GM12801 (cell line): ENCODE data around the gene PRKCA.

Experiments
- CTCF ChIP-seq: IDR thresholded peaks from one replicate; pipeline ENCODE4 v1.5.1; 2011; ENCODE audit warnings: control low read depth; ENCODE audit not compliant: insufficient read length; ENCODE audit errors: extremely low read depth

PRKCA gene

DNA sequence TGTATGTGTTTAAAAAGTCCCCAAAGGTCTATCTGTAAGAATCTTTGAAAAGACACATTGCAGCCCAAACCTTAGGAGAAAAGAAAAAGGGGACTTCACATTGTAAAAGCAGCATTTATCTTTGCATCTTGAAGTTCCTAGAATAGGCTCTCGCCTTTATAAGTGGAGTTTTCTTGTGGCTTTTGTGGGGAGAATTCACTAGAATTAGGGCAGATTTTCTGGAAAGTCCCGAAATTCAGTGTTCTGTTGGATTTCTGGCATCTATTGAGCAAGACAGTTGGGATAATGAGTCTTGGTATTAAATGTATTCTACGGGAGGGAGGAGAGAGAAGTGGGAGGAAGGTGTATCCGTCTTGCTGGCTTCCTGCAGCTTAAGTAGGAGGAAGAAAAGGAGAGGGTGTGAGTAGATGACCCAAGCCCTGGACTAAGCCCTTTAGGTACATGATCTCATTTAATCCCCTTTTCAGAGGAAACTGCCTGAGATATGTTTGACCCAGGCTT lies 62.6 kb downstream of the PRKCA start:
- TF ChIP-seq CTCF, result no peak

DNA sequence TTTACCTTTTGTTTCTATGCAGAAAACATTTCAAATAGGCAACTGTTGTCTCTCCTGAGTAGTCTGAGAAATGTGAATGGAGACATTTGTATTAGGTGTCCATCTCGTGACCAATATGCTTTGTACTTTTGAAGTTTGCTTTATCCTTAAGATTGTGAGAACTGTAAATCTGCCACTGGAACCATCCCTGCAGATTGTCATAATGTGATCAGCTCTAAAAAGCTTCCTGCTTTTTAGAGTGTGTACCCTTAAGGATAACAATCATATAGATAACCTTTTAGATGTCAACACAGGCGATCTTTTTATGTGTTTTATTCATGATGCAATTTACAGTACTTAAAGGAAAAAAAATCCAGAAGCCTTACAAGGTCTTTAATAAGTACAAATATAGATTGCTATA lies 63.5 kb downstream of the PRKCA start:
- no peak for TF ChIP-seq CTCF

GRCh38 chr17:66367107-66367506 lies 64.7 kb downstream of the PRKCA start:
- TF ChIP-seq CTCF, result no peak

- TF ChIP-seq CTCF, result no peak
Measured at GRCh38 chr17:66369830-66370229, 67.4 kb downstream of the PRKCA start.

GRCh38 chr17:66371561-66371960 lies 69.1 kb downstream of the PRKCA start:
- no peak for TF ChIP-seq CTCF

DNA sequence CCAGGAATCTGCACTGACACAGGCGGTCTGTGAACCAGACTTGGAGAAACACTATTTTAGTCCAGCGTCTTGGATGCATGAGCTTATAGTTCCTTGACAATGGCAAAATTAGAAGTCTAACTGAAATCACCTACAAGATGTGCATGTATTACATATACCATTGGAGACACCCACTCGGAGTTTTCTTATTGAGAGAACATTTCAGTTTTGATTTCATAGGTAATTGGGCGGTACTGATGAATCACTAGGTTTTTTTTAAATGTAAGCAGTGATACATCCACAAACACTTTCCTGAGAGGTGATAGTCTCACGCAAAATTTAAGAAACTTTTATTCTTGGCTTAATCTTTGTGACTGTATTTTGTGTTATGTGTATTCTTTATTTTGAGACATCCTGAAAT lies 69.8 kb downstream of the PRKCA start:
- no peak for TF ChIP-seq CTCF

- no peak for TF ChIP-seq CTCF
Measured at GRCh38 chr17:66373079-66373478, 70.7 kb downstream of the PRKCA start.
